ENCODE results near the gene C6orf47.

C6orf47 gene

DNA sequence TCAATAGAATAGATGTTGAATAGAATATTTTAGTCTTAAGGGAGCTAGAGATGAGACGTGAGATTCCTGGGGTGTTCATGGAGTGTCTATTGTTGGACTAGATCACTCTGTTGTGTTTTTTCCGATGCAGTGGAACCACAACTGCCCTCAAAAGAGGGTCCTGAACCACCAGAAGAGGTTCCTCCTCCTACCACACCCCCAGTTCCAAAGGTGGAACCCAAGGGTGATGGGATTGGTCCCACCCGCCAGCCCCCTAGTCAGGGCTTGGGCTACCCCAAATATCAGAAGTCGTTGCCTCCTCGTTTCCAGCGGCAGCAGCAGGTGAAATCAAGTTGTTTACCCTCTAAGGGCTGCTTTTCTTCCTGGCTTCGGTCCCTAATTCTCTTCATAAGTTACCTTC is 31.6 kb downstream of the C6orf47 start:
- H2AFZ ChIP-seq (ENCODE audit: low read length): no peak overlapping the region
- H3K9ac ChIP-seq (ENCODE audit: low read length): no peak overlapping the region
- no peak overlapping the region for H3K4me3 ChIP-seq (ENCODE audit: low read length)
- peaks cover 20% of the 10 kb centered on the region for H3K36me3 ChIP-seq (replicated peaks; ENCODE audit: insufficient read depth, low read length)
- DNase-seq: no peak
- TF ChIP-seq, protein P1, sequence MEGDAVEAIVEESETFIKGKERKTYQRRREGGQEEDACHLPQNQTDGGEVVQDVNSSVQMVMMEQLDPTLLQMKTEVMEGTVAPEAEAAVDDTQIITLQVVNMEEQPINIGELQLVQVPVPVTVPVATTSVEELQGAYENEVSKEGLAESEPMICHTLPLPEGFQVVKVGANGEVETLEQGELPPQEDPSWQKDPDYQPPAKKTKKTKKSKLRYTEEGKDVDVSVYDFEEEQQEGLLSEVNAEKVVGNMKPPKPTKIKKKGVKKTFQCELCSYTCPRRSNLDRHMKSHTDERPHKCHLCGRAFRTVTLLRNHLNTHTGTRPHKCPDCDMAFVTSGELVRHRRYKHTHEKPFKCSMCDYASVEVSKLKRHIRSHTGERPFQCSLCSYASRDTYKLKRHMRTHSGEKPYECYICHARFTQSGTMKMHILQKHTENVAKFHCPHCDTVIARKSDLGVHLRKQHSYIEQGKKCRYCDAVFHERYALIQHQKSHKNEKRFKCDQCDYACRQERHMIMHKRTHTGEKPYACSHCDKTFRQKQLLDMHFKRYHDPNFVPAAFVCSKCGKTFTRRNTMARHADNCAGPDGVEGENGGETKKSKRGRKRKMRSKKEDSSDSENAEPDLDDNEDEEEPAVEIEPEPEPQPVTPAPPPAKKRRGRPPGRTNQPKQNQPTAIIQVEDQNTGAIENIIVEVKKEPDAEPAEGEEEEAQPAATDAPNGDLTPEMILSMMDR (IDR thresholded peaks at IDR 0.05; ENCODE audit: low read length): no peak
- TF ChIP-seq EZH2 (optimal IDR thresholded peaks at IDR 0.05; ENCODE audit: low read depth, low read length) (no peak), EZH2phosphoT487 (IDR thresholded peaks at IDR 0.05; ENCODE audit: low read length) (no peak)
- H3K27ac ChIP-seq (ENCODE audit: low read length): no peak overlapping the region
- H3K9me2 ChIP-seq (replicated peaks; ENCODE audit: insufficient read depth, low read length): no peaks in the 10 kb centered on the region
- H3F3A ChIP-seq (ENCODE audit: insufficient read depth, low read length): no peaks in the 10 kb centered on the region; the same call in 1 of the 2 replicates
- H3K4me1 ChIP-seq (ENCODE audit: low read length): no peaks in the 10 kb centered on the region
- H4K20me1 ChIP-seq (ENCODE audit: insufficient read depth, low read length): no peaks in the 10 kb centered on the region; the same call in 1 of the 2 replicates
- no peaks in the 10 kb centered on the region for H3K9me3 ChIP-seq (replicated peaks; ENCODE audit: insufficient read depth, low read length)
- H3K27me3 ChIP-seq (replicated peaks; ENCODE audit: insufficient read depth, low read length): no peaks in the 10 kb centered on the region
- peaks cover 82% of the 10 kb centered on the region for H3K79me2 ChIP-seq (ENCODE audit: low read length)
- no peak overlapping the region for H3K4me2 ChIP-seq (ENCODE audit: low read depth, low read length)

DNA sequence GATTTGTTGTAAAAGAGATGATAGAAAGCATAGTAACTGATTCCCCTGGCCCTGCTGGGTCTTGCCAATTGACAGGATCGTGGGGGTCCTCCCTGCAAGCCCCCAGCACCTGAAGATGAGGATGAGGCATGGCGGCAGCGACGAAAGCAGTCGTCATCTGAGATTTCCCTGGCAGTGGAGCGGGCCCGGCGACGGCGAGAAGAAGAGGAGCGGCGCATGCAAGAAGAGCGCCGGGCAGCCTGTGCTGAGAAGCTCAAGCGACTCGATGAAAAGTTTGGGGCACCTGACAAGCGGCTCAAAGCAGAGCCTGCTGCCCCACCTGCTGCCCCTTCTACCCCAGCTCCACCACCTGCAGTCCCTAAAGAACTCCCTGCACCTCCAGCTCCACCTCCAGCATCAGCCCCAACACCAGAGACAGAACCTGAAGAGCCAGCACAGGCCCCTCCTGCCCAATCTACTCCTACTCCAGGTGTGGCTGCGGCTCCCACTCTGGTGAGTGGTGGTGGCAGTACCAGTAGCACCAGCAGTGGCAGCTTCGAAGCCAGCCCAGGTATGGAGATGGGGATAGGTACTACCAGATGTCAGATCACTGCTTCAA is 32.8 kb downstream of the C6orf47 start:
- TF ChIP-seq EZH2phosphoT487 (IDR thresholded peaks at IDR 0.05; ENCODE audit: low read length) (no peak), EZH2 (optimal IDR thresholded peaks at IDR 0.05; ENCODE audit: low read depth, low read length) (no peak)
- TF ChIP-seq, protein P1 (IDR thresholded peaks at IDR 0.05; ENCODE audit: low read length): no peak
- Histone ChIP-seq H2AFZ (ENCODE audit: low read length) (no peak overlapping the region), H3K36me3 (replicated peaks; ENCODE audit: insufficient read depth, low read length) (peaks cover 20% of the 10 kb centered on the region), H3K9ac (ENCODE audit: low read length) (no peak overlapping the region), H3K4me1 (ENCODE audit: low read length) (no peaks in the 10 kb centered on the region), H3K9me2 (replicated peaks; ENCODE audit: insufficient read depth, low read length) (no peaks in the 10 kb centered on the region), H3K79me2 (ENCODE audit: low read length) (peaks cover 89% of the 10 kb centered on the region), H4K20me1 (ENCODE audit: insufficient read depth, low read length) (no peaks in the 10 kb centered on the region; the same call in 1 of the 2 replicates), H3K9me3 (replicated peaks; ENCODE audit: insufficient read depth, low read length) (no peaks in the 10 kb centered on the region), H3K27ac (ENCODE audit: low read length) (no peak overlapping the region), H3K4me3 (ENCODE audit: low read length) (no peak overlapping the region), H3K4me2 (ENCODE audit: low read depth, low read length) (no peak overlapping the region), H3K27me3 (replicated peaks; ENCODE audit: insufficient read depth, low read length) (no peaks in the 10 kb centered on the region), H3F3A (ENCODE audit: insufficient read depth, low read length) (no peaks in the 10 kb centered on the region; the same call in 1 of the 2 replicates)
- no peak for DNase-seq

DNA sequence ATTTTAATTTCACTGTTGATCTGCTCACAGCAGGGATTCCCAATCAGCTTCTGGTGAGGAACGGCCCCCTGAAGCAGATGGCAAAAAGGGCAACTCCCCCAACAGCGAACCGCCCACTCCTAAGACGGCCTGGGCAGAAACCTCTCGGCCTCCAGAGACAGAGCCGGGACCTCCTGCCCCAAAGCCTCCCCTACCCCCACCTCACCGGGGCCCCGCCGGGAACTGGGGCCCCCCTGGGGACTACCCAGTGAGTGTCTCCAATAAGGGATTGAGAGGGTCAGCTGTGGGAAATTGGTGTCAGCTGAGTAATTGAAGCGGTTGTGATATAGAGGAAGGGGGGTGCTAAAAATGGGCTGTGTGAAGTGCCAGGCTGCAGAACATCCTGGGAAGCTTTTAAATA is 33.6 kb downstream of the C6orf47 start:
- no peaks in the 10 kb centered on the region; the same call in 1 of the 2 replicates for H3F3A ChIP-seq (ENCODE audit: insufficient read depth, low read length)
- no peak overlapping the region for H3K4me3 ChIP-seq (ENCODE audit: low read length)
- H3K27ac ChIP-seq (ENCODE audit: low read length): no peak overlapping the region
- TF ChIP-seq EZH2 (optimal IDR thresholded peaks at IDR 0.05; ENCODE audit: low read depth, low read length) (no peak), EZH2phosphoT487 (IDR thresholded peaks at IDR 0.05; ENCODE audit: low read length) (no peak)
- TF ChIP-seq, protein P1 (IDR thresholded peaks at IDR 0.05; ENCODE audit: low read length): no peak
- no peaks in the 10 kb centered on the region for H3K9me3 ChIP-seq (replicated peaks; ENCODE audit: insufficient read depth, low read length)
- H3K9me2 ChIP-seq (replicated peaks; ENCODE audit: insufficient read depth, low read length): no peaks in the 10 kb centered on the region
- H2AFZ ChIP-seq (ENCODE audit: low read length): no peak overlapping the region
- H3K4me2 ChIP-seq (ENCODE audit: low read depth, low read length): no peak overlapping the region
- no peaks in the 10 kb centered on the region for H3K27me3 ChIP-seq (replicated peaks; ENCODE audit: insufficient read depth, low read length)
- no peak overlapping the region for H3K9ac ChIP-seq (ENCODE audit: low read length)
- H3K36me3 ChIP-seq (replicated peaks; ENCODE audit: insufficient read depth, low read length): peaks cover 20% of the 10 kb centered on the region
- peaks cover 8% of the 10 kb centered on the region; the same call in 1 of the 2 replicates for H3K4me1 ChIP-seq (ENCODE audit: low read length)
- no peak for DNase-seq
- peaks cover 89% of the 10 kb centered on the region for H3K79me2 ChIP-seq (ENCODE audit: low read length)
- no peaks in the 10 kb centered on the region; the same call in 1 of the 2 replicates for H4K20me1 ChIP-seq (ENCODE audit: insufficient read depth, low read length)

All from MM.1S (cell line).